ENCODE data around the gene CELF4.
"Not testable (repeated sequence)": the region's sequence is repeated elsewhere in the genome, so short reads cannot be mapped to it uniquely, and the experiment has no call there.

CELF4 gene

GRCh38 chr18:37385846-37386778 is 179.5 kb downstream of the CELF4 start:
- DNase-seq, result peak; percentile 45

GRCh38 chr18:37383846-37384595 is 181.6 kb downstream of the CELF4 start:
- DNase-seq, result no peak

GRCh38 chr18:37383036-37383785 is 182.4 kb downstream of the CELF4 start:
- no peak for DNase-seq

DNA sequence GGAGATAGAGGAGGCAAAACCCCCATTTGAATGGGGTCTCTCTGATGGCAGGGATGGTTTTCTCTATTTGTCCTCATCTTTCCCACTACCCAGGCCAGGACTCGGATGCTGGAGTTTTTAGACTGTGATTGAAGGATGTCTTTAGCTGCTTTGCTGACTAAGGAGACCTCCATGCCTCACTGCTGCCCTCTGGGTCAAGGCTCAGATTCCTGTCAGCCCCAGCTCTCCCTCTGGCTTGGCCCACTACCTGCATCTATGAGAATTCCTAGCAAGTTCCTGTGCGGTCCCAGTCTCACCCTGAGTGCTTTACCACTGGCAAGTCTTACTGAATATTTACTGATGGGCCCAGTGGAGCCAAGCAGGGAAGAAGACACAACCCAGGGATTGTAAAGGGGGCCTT is 184.0 kb downstream of the CELF4 start:
- no peak for DNase-seq

GRCh38 chr18:37380546-37381110 is 185.0 kb downstream of the CELF4 start:
- DNase-seq, result no peak

- no peak for DNase-seq
These were observed 187.1 kb downstream of the CELF4 start for GRCh38 chr18:37378336-37379010.

DNA sequence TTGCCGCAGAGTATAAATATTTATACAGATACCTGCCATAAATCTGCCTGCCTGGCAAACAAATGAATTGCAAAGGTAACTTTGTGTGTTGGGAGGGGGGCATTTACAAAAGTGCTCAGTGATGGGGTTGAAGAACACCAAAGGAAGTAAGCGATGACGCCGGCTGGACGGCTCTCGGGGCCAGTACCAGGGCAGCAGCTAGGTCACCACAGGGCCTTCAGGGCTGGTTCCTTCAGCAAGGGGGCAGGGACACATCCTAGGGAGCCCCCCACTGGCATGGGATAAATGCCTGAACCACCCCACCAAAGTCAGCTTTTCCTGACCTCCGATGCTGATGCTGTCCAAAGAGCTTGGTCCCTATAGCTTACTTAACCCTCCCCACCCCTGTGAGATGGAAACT is 190.4 kb downstream of the CELF4 start:
- no peak for DNase-seq

- DNase-seq, result no peak
These were observed 197.3 kb downstream of the CELF4 start for GRCh38 chr18:37368110-37368954.

- DNase-seq, result no peak
These were observed 201.4 kb downstream of the CELF4 start for GRCh38 chr18:37364237-37364636.

DNA sequence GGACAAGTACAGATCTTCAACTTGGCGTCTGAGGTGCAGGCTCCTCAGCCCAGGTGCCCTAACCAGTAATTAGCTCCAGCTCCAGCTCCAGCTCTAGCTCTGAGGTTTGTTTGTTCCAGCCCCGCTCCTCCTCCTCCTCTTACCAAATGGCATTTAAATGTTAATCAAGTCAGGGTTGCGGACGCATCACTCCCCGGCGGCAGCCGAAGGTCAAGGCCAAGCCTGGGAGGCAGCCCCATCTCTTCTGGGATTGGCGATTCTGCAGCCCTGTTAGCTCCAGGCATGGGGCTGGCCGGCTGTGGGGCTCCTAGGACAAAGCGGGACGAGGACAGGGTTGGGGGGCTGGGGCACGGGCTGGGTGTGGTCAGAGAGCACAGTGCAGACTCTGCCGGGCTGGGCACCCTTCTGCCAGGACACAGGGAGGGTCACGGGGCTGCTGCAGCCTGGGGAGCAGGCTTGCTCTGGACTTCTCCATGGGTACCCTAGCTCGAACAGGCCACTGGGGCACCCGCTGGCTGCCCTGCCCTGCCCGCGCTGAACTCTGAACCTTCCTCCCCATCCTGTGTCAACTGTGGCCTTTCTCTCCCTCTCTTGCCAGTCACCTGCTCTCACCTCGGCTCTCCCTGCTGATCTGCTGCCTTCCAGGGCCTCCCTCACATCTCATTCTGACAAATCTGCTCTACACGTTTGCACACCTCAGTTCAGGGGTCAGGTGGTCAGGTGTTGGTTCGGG is 203.3 kb downstream of the CELF4 start:
- no peak for DNase-seq

DNA sequence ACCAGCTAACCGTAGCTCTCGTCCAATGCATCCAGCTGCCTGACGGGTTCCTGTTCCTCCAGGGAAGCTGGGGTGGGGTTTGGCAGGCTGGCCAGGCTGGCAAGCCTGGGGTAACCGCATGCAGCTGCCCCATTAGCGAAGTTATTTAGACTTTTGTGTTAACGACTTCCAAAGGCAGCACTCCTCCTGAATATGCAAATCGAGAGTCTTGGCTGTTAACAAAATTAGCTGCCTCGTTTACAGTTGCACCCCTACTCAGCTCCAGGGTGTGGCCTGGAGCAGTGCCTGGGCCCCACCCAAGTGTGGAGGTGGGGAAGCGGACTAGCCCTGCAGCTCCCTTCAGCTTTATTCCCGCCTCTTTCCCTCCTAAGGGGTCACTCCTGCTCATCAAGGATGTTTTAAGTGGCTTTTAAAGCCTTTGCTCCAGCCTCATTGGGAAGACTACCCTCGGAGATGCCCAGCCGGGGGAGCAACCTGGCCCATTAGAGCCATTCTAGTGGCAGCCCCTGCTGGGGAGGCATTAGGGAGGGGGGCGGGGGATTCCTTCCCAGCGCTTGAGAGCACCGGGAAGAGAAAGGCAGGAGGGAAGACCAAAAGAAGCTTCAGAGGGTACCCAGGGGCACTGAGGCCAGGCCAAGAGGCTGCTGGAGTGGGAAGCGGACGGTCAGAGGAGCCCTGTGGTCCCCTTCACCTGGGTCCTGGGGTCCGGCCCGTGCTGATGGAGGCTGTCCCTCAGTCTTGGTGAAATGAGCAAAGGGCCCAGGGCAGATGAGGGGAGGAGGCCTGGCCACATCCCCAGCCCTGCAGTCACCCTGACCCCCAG is 204.1 kb downstream of the CELF4 start:
- no peak for DNase-seq

- not testable (repeated sequence) for DNase-seq
These were observed 207.5 kb downstream of the CELF4 start for GRCh38 chr18:37358061-37358460.

DNA sequence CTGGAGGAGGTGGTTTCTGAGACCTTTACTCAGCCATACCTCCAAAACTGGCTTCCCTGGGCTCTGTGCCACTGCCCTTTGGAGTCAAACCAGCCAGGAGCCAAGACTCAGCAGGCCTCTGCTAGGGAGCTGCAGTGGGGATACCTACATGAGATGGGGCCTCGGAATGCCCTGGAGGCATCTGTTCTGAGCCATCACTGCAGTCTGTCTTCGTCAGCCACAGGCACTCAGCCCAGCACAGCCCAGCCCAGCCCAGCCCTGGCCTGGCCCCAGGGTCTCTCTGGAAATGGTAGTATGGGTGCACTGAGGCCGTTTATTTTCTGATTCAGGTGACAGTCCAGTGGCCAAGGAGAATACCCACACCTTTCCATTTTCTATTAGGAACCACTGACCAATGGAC is 209.8 kb downstream of the CELF4 start:
- DNase-seq, result no peak

GRCh38 chr18:37351110-37351509 is 214.5 kb downstream of the CELF4 start:
- DNase-seq, result no peak

DNA sequence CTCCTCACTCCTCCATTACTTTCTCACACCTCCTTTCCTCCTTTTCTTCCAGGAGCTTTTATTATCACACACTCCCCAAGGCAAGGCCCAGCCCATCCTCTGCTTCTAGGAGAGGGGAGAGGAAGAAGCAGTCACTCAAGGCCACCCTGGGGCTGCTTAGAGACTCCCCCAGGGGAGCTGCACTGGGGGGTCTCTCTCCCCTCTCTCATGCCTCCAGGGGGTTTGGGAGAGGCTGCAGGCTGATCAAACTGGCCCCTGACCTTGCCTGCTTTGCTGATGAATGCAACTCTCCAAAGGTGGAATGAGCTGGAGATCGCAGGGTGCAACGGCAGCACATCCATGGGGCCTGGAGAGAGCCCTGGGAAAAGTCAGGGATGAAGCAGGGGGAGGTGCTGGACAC is 216.9 kb downstream of the CELF4 start:
- DNase-seq, result no peak

DNA sequence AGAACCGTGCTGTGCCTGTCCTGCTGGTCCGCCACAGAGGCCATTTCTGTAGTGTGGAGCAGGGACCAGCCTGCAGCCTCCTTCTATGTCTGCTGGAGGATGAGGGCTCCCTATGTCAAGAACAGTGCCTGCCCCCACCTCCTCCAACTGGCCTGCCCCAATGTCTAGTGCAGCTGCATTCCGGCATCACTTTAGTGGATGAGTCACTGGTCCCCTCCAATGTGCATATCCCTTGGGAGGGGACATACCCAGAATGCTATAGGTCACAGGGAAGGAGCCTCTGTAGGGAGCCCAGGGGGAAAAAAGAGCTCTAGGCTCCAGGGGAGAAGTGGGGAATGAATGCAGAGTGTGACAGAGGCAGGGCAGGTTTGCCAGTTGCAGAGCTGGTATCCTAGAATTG is 219.6 kb downstream of the CELF4 start:
- no peak for DNase-seq

- DNase-seq, result no peak
These were observed 222.1 kb downstream of the CELF4 start for GRCh38 chr18:37343542-37343851.

DNA sequence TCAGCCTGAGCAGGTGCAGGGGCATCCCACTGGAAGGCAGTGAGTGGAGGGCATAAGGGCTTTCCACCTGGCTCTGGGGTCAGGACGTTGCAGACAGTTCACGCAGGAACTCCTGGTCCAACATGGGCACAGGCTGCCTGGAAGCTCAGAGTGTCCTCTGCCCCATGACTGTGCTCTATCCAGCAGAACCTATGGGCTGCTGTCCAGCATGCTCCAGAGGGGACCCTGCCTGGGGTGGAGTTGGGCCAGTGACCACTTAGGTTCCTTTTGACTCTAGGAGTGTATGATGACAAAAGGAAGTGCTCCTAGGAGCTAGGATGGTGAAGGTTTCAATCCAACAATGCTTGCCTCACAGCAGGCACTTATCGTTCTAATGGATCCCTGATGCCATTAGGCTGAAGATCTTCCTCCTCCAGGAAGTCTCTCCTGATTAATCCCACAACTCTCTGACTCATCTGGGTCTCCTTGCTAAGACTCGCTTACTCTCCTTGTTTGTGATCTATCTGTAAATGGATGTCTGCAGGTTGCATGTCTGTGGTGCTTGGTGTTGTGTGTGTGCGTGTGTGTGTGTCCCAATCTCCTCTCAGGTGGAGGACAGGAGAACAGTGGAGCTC is 224.0 kb downstream of the CELF4 start:
- DNase-seq, result no peak

GRCh38 chr18:37341016-37341415 is 224.6 kb downstream of the CELF4 start:
- no peak for DNase-seq
